Tibial nerve (tissue), 4 donors: ENCODE data around the gene MUSTN1. TPM values are rescaled to one million over a fixed set of nuclear protein-coding genes. Genes with fewer than 3 reads are reported as not detected.

Experiments
- DNase-seq, 2 donors: peaks; one replicate each; pipeline ENCODE4 v3.0.0-alpha.2; 2019; ENCODE audit warnings: low spot score in 2 of 2
- H3K27ac ChIP-seq, 4 donors: fragments of 200-600 bp; sonication (generic) in 3 of 4; one replicate each; pipeline ENCODE4 v1.5.1; 2017 to 2019; ENCODE audit warnings: mild to moderate bottlenecking in 1 of 4
- H3K27me3 ChIP-seq, 2 donors: fragments of 200-600 bp; sonication (generic) in 1 of 2; one replicate each; pipeline versions ENCODE4 v1.5.1 to v1.6.0; 2017 to 2019
- H3K36me3 ChIP-seq, 3 donors: fragments of 200-600 bp; sonication (generic); one replicate each; pipeline ENCODE4 v1.5.1; 2018 to 2019
- H3K4me1 ChIP-seq, 4 donors: fragments of 200-600 bp; sonication (generic) in 3 of 4; one replicate each; pipeline ENCODE4 v1.5.1; 2017 to 2019
- H3K4me3 ChIP-seq, 4 donors: fragments of 200-600 bp; sonication (generic) in 3 of 4; one replicate each; pipeline ENCODE4 v1.5.1; 2017 to 2019; ENCODE audit warnings: mild to moderate bottlenecking in 1 of 4, moderate library complexity in 1 of 4
- H3K9me3 ChIP-seq, 4 donors: fragments of 200-600 bp; sonication (generic) in 3 of 4; one replicate each; pipeline ENCODE4 v1.5.1; 2017 to 2019
- EP300 ChIP-seq, 2 donors: sonication (generic); formaldehyde crosslinking; IDR thresholded peaks; one replicate each; pipeline ENCODE4 v1.6.1; 2017; ENCODE audit warnings: antibody characterized with exemption in 2 of 2, mild to moderate bottlenecking in 1 of 2
- POLR2A ChIP-seq, 2 donors: fragments of 450-650 bp; IDR thresholded peaks; one replicate each; pipeline ENCODE4 v1.6.1; 2017; ENCODE audit warnings: antibody characterized with exemption in 2 of 2, mild to moderate bottlenecking in 2 of 2, moderate library complexity in 2 of 2
- WGBS, 2 donors: methylation state at CpG; one replicate each; pipeline ENCODE4 v1.1.5; 2018; 5-methylcytosine and 5-hydroxymethylcytosine counted together
- total RNA-seq, 4 donors: library from RNA; depleted of rRNA; stranded (reverse); fragments of >200 nt; gene quantifications; one replicate each; pipeline ENCODE4 v1.1.0, GENCODE V29; 2016
- TF ChIP-seq, protein P1 (sequence below), 5 experiments: fragments of 200-600 bp in 3 of 5; fragments of 450-650 bp in 2 of 5; sonication (generic) in 3 of 5; IDR thresholded peaks; one replicate each; pipeline ENCODE4 v1.5.1; 2016 to 2019; ENCODE audit warnings: antibody characterized with exemption in 5 of 5, mild to moderate bottlenecking in 3 of 5, moderate library complexity in 2 of 5

Gene MUSTN1
- total RNA-seq, 4 donors from 2014 or later = 38.5 to 77.9 (median 64.9) TPM

DNA sequence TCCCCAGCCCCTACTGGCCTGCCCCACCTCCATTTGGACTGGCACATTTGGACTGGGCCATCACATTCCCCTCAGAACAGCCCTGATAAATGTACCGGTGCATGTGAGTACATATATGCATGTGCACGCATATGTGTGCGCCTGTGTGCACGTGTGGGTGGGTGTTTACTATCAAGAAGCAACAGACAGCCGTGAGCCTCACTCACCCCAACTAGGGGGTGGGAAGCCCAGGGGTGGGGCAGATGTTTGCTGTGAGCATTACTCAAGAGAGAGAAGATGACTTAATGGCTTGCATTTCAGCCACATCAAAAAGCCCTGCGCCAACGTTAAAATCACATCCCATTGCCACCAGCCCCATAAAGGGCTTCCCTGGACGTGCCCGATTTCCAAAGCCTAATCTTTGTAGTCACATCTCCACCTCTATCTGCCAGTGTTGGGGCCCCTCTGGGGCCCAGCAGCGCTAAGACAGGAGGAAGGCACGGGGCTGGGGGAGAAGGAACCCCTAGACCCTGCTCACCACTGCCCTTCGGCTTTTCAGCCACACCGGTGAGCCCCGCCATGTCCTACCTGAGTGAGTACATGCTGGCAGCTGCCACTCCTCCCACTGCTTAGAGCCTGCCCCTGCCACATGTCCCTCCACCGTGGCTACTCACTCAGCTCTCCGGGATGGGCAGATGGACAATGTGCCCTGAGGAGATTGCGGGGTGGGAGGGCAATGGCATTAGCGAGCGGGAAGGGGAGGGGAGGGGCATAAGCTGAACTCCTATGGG lies 29.4 kb downstream of the MUSTN1 start:
- Histone ChIP-seq H3K4me1 (no peaks in the 10 kb centered on the region), H3K27ac (no peak overlapping the region), H3K27me3 (no peaks in the 10 kb centered on the region), H3K4me3 (no peak overlapping the region), H3K36me3 (peaks cover 0 to 5% (median 0%) of the 10 kb centered on the region in 3 donors), H3K9me3 (no peaks in the 10 kb centered on the region)
- DNase-seq = no peak
- TF ChIP-seq POLR2A (IDR thresholded peaks at IDR 0.05) (no peak), EP300 (IDR thresholded peaks at IDR 0.05) (no peak)
- TF ChIP-seq, protein P1, sequence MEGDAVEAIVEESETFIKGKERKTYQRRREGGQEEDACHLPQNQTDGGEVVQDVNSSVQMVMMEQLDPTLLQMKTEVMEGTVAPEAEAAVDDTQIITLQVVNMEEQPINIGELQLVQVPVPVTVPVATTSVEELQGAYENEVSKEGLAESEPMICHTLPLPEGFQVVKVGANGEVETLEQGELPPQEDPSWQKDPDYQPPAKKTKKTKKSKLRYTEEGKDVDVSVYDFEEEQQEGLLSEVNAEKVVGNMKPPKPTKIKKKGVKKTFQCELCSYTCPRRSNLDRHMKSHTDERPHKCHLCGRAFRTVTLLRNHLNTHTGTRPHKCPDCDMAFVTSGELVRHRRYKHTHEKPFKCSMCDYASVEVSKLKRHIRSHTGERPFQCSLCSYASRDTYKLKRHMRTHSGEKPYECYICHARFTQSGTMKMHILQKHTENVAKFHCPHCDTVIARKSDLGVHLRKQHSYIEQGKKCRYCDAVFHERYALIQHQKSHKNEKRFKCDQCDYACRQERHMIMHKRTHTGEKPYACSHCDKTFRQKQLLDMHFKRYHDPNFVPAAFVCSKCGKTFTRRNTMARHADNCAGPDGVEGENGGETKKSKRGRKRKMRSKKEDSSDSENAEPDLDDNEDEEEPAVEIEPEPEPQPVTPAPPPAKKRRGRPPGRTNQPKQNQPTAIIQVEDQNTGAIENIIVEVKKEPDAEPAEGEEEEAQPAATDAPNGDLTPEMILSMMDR (IDR thresholded peaks at IDR 0.05) = no peak
- 74 to 76% methylated on average over 17 to 19 of the region's 19 CpGs for WGBS, 2 donors

DNA sequence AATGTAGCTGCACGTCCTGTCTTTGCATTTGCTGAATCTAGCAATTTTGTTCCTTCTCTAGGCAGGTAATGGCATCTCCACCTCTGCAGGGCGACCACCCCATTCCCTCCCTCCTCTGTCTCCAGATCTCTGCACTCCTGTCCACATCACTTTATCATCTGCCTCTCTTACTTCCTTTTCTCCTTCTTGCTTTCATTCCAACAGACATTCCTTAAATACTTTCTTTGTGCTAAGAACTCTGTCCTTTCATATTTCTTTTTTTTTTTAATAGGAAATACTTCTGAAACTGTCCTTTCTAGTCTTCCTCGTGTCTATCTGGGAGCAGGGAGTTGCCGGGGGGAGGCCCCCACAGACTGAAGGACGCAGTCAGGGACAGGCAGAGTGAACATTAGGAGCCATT lies 33.0 kb downstream of the MUSTN1 start:
- Histone ChIP-seq H3K36me3 (peaks cover 0 to 5% (median 0%) of the 10 kb centered on the region in 3 donors), H3K4me1 (no peaks in the 10 kb centered on the region), H3K27me3 (no peaks in the 10 kb centered on the region), H3K27ac (no peak overlapping the region), H3K9me3 (no peaks in the 10 kb centered on the region), H3K4me3 (no peak overlapping the region)
- WGBS, 2 donors = 46 to 49% methylated on average over 5 of the region's 5 CpGs
- TF ChIP-seq POLR2A (IDR thresholded peaks at IDR 0.05) (no peak), EP300 (IDR thresholded peaks at IDR 0.05) (no peak)
- TF ChIP-seq, protein P1 (IDR thresholded peaks at IDR 0.05) = no peak
- DNase-seq = no peak

DNA sequence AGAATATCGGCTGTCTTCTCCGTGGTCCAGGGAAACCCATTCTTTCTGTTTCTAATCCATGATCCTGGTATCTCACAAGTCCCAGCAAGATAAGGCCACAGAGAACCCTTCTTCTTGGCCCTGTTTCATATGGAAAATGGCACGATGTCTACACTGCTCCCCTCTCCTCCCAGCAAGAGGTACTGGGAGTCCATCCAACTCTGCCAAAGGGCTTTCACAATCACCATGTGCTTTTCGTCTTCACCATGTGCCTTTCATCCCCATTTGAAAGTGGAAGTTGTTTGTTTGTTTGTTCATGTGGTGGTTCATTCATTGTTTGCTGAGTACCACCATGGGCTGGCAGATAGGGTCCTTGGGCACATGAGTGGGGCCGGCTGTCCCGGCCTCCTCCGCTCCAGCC lies 34.7 kb downstream of the MUSTN1 start:
- no peak for TF ChIP-seq EP300 (IDR thresholded peaks at IDR 0.05)
- no peak for TF ChIP-seq POLR2A (IDR thresholded peaks at IDR 0.05)
- TF ChIP-seq, protein P1 (IDR thresholded peaks at IDR 0.05) = no peak
- Histone ChIP-seq H3K4me1 (peaks cover 0 to 8% (median 2%) of the 10 kb centered on the region in 4 donors), H3K9me3 (no peaks in the 10 kb centered on the region), H3K27me3 (no peaks in the 10 kb centered on the region), H3K36me3 (peaks cover 0 to 5% (median 0%) of the 10 kb centered on the region in 3 donors), H3K27ac (no peak overlapping the region), H3K4me3 (no peak overlapping the region)
- DNase-seq = no peak
- WGBS, 2 donors = 82 to 91% methylated on average over 7 of the region's 7 CpGs

DNA sequence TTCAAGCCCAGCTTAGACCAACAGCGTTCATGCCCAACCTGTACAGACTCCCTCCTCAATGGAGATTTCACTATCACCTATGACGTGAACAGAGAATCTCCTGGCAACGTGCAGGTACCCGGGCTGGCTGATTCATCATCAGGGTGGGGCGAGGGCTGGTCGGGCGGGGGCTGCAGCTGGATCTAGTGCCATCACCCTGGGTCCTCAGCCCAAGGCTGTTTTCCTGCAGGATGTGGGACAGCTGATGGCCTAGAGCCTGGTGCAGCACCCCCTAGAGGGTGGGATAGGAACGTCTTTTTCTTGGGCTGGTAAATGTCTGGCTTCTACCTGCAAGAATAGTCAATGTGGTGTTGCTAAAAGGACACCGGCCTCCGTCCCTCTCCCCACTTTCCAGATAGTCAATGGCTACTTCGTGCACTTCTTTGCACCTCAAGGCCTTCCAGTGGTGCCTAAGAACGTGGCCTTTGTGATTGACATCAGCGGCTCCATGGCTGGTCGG lies 35.8 kb downstream of the MUSTN1 start:
- Histone ChIP-seq H3K27me3 (no peaks in the 10 kb centered on the region), H3K4me3 (no peak overlapping the region), H3K36me3 (peaks cover 0 to 5% (median 0%) of the 10 kb centered on the region in 3 donors), H3K27ac (peak overlapping the region in 2 of 4 donors; percentile 59 to 72), H3K4me1 (peaks cover 0 to 19% (median 8%) of the 10 kb centered on the region in 4 donors), H3K9me3 (no peaks in the 10 kb centered on the region)
- no peak for DNase-seq
- TF ChIP-seq EP300 (IDR thresholded peaks at IDR 0.05) = no peak
- TF ChIP-seq, protein P1 (IDR thresholded peaks at IDR 0.05) = peak in 3 of 5 experiments; percentile 11 to 22 (median 21)
- TF ChIP-seq POLR2A (IDR thresholded peaks at IDR 0.05) = no peak
- WGBS, 2 donors = 59 to 66% methylated on average over 13 to 14 of the region's 14 CpGs

DNA sequence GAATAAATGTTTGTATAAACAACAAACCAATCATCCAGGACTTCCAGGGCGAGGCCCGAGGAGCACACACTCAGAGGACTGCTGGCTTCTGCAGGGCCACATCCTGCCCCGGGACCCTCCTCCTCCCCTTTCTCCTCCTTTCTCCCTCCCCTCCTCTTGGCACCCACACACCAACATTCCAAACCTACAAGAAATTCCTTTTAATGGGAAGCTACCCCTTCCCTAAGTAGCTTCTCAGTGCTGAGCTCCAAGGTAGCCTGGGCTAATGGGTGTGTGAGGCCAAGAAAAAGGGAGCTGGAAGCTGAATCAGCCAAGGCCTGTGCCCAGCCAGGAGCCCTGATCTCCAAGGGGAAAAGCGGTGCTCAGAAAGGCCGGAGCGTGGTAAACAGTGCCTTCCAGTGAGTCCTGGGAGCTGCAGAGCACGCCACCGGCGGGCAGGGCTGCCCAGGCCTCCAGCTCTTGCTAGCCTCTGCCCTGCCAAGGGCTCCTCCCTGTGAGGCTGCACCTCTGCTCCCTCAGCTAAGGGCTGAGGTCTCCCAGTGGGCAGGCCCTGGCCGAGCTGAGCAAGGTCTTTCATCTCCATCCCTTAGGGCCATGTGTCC lies 36.3 kb downstream of the MUSTN1 start:
- Histone ChIP-seq H3K4me3 (no peak overlapping the region), H3K4me1 (peaks cover 0 to 23% (median 10%) of the 10 kb centered on the region in 4 donors), H3K27ac (peak overlapping the region in 2 of 4 donors; percentile 59 to 72), H3K36me3 (peaks cover 0 to 5% (median 0%) of the 10 kb centered on the region in 3 donors), H3K9me3 (no peaks in the 10 kb centered on the region), H3K27me3 (no peaks in the 10 kb centered on the region)
- TF ChIP-seq, protein P1 (IDR thresholded peaks at IDR 0.05) = no peak
- TF ChIP-seq POLR2A (IDR thresholded peaks at IDR 0.05) (no peak), EP300 (IDR thresholded peaks at IDR 0.05) (no peak)
- DNase-seq = no peak
- 52 to 59% methylated on average over 9 to 10 of the region's 10 CpGs for WGBS, 2 donors
